PFSK-1 (cell line): ENCODE measurements around the gene PTTG1IP.

Experiments used
- POLR2AphosphoS5 ChIP-seq: IDR thresholded peaks from 2 replicates; pipeline ENCODE4 v1.6.1; 2012; ENCODE audit warnings: low read depth, mild to moderate bottlenecking, control low read depth, low read length, moderate library complexity
- REST ChIP-seq, 2 experiments: IDR thresholded peaks; 2 replicates each; pipeline versions ENCODE4 v1.6.1 to v1.8.0; 2011 to 2012; ENCODE audit warnings: low read depth in 2 of 2, low read length in 2 of 2, control low read depth in 1 of 2, inconsistent platforms in 1 of 2, mild to moderate bottlenecking in 1 of 2, moderate library complexity in 1 of 2; ENCODE audit not compliant: insufficient read depth in 1 of 2
- SIN3A ChIP-seq: IDR thresholded peaks from 2 replicates; pipeline ENCODE4 v1.6.1; 2012; ENCODE audit warnings: mild to moderate bottlenecking, low read length, moderate library complexity, borderline replicate concordance; ENCODE audit not compliant: insufficient read depth
- TAF1 ChIP-seq: IDR thresholded peaks from 2 replicates; pipeline ENCODE4 v1.6.1; 2012; ENCODE audit warnings: low read length, control low read depth, borderline replicate concordance; ENCODE audit not compliant: insufficient read depth

- TF ChIP-seq SIN3A, result no peak
- no peak for TF ChIP-seq POLR2AphosphoS5
- TF ChIP-seq TAF1, result no peak
- no peak for TF ChIP-seq REST (IDR thresholded peaks at IDR 0.05; ENCODE audit: insufficient read depth in 1 of 2, low read depth in 2 of 2, low read length in 2 of 2)
These were observed 73.4 kb downstream of the PTTG1IP start for GRCh38 chr21:44800103-44800502.
